ENCODE measurements around the gene CLIP3. TPM values are rescaled to one million over a fixed set of nuclear protein-coding genes. Genes with fewer than 3 reads are reported as not detected.
A peak's percentile ranks its signal among the peaks of the same experiment; 100 is the strongest.

CLIP3 gene
- polyA plus RNA-seq, 2 of the 4 experiments (the other 2 are of a cell fraction), result 1.1 to 1.5 TPM

DNA sequence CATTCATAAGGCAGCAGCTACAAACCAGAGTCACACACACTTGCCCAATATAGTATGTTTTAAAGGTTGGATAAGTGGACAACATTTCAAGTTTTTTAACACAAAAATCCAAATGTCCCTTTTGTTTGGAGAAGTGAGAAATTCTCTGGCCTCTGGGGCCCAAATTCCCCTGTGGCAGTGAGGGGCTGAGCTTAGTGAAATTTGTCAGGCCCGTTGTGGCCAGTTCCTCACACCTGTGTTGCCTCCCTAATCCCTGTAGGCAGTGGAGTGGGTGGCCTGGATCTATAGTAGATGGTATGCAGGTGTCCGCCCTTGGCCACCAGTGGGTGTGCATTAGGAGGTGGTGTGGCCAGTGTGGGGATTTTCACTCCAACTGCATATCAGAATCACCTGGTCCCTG is 28.7 kb upstream of the CLIP3 start:
- WGBS (ENCODE audit: missing lambda C conversion rate), result 93% methylated on average over 2 of the region's 2 CpGs
- no peak overlapping the region for H3K27ac ChIP-seq
- no peak overlapping the region for H3K4me2 ChIP-seq
- no peak overlapping the region for H3K4me3 ChIP-seq
- no peak for ATAC-seq
- TF ChIP-seq GATA3 (IDR thresholded peaks at IDR 0.05; ENCODE audit: borderline replicate concordance), result no peak
- no peak for TF ChIP-seq EP300 (IDR thresholded peaks at IDR 0.05)
- TF ChIP-seq MAFK (IDR thresholded peaks at IDR 0.05; ENCODE audit: partially characterized antibody), result no peak
- TF ChIP-seq CHD2 (IDR thresholded peaks at IDR 0.05; ENCODE audit: low read length, partially characterized antibody), result no peak
- TF ChIP-seq MAZ (IDR thresholded peaks at IDR 0.05; ENCODE audit: borderline replicate concordance, low read depth, low read length), result no peak
- no peak for TF ChIP-seq TFCP2L1 (CRISPR knock-in tag; IDR thresholded peaks at IDR 0.05)
- ChIA-PET CTCF (interaction anchor here (0.6 to 11.9 kb wide), 43 partner anchors 9 to 191 kb away, joined by 3 to 157 read pairs (median 5); partner anchors contain the start of genes OVOL3, POLR2I, TBCB and ZNF146), POLR2A (interaction anchor here (1.9 kb wide), 1 partner anchor 54 kb away, joined by 14 read pairs; the partner anchor contains the start of genes POLR2I and TBCB)
- FAIRE-seq, result no peak
- H3K9me3 ChIP-seq, result no peaks in the 10 kb centered on the region
- peaks cover 6% of the 10 kb centered on the region; the same call in 2 of the 3 replicates for H3K4me1 ChIP-seq
- no peak for DNase-seq (ENCODE audit: low read depth in 1 of 2, low spot score in 1 of 2)

DNA sequence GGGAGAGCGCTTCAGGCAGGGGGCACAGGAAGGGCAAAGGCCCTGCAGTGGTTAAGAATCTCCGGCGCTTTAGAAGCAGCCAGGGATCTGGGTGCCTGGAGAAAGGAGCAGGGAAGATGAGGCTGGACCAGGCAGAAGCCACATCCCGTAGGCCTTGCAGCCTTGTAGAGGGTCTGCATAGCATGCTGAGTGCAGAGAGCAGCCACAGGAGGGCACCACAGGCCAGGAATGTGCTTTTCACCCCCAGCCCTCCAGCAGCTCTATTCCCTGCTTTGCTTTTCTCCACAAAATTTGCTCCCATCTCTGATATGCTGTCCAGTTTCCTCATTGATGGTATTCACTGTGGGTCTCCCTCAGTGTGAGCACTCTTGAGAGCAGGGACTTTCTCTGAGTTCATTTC is 27.8 kb upstream of the CLIP3 start:
- POLR2A ChIA-PET, result interaction anchor here (1.9 kb wide), 1 partner anchor 54 kb away, joined by 14 read pairs; the partner anchor contains the start of genes POLR2I and TBCB
- no peak for FAIRE-seq
- no peaks in the 10 kb centered on the region for H3K9me3 ChIP-seq

DNA sequence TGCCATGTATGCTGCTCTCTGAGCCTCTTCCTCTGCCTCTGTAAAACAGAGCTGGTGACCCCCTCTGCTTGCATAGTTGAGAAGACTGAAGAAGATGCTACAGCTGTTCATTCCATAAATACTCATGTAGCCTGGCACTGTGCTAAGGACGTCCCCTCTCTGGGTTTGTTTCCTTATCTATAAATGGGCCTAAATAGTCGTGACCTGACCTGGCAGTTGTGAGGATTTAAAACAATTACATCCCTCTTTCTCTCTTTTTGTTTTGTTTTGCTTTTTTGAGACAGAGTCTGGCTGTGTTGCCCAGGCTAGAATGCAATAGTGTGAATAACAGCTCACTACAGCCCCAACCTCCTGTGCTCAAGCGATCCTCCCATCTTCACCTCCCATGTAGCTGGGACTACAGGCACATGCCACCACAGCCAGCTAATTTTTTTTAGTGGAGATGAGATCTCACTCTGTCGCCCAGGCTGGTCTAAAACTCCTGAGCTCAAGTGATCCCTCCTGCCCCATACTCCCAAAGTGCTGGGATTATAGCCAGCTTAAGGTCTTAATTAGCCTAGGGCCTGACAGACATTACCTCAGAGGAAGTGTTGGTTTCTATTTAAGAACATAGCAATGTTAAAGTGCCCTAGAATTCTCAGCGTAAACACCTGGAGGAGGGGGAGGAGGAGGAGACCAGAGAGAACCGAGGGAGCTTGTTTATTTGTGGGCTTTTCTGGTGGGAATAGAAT is 26.7 kb upstream of the CLIP3 start:
- CTCF ChIA-PET, result interaction anchor here (0.5 to 11.9 kb wide), 23 partner anchors 8 to 1788 kb away, joined by 3 to 157 read pairs (median 8); partner anchors contain the start of genes ALKBH6, OVOL3, POLR2I and TBCB
- ATAC-seq (no peak), FAIRE-seq (no peak), DNase-seq (ENCODE audit: low read depth in 1 of 2, low spot score in 1 of 2) (no peak)
- no peaks in the 10 kb centered on the region for H3K9me3 ChIP-seq
- no peak overlapping the region for H3K4me2 ChIP-seq
- 88% methylated on average over 6 of the region's 6 CpGs for WGBS (ENCODE audit: missing lambda C conversion rate)
- H3K4me3 ChIP-seq, result no peak overlapping the region
- no peak for TF ChIP-seq PHF8 (IDR thresholded peaks at IDR 0.05; ENCODE audit: borderline replicate concordance, low read depth)
- POLR2A ChIA-PET, result interaction anchor here (1.6 kb wide), 1 partner anchor 56 kb away, joined by 10 read pairs; the partner anchor contains the start of genes POLR2I and TBCB
- H3K27ac ChIP-seq, result no peak overlapping the region
- peaks cover 16% of the 10 kb centered on the region for H3K4me1 ChIP-seq

More for the DNA sequence above, 27.8 kb upstream of the CLIP3 start:
- CTCF ChIA-PET, result interaction anchor here (0.6 to 11.9 kb wide), 48 partner anchors 7 to 747 kb away, joined by 3 to 157 read pairs (median 5); partner anchors contain the start of genes OVOL3, POLR2I, SYNE4 and TBCB
- TF ChIP-seq, protein P1, sequence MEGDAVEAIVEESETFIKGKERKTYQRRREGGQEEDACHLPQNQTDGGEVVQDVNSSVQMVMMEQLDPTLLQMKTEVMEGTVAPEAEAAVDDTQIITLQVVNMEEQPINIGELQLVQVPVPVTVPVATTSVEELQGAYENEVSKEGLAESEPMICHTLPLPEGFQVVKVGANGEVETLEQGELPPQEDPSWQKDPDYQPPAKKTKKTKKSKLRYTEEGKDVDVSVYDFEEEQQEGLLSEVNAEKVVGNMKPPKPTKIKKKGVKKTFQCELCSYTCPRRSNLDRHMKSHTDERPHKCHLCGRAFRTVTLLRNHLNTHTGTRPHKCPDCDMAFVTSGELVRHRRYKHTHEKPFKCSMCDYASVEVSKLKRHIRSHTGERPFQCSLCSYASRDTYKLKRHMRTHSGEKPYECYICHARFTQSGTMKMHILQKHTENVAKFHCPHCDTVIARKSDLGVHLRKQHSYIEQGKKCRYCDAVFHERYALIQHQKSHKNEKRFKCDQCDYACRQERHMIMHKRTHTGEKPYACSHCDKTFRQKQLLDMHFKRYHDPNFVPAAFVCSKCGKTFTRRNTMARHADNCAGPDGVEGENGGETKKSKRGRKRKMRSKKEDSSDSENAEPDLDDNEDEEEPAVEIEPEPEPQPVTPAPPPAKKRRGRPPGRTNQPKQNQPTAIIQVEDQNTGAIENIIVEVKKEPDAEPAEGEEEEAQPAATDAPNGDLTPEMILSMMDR (IDR thresholded peaks at IDR 0.05), result peak; percentile 77
- TF ChIP-seq SMC3 (IDR thresholded peaks at IDR 0.05) (peak; percentile 54; the same call in 2 of the 3 replicates), RAD21 (conservative IDR thresholded peaks at IDR 0.05 in 1 of 2, IDR thresholded peaks at IDR 0.05 in 1 of 2) (peak; percentile 80 to 84), MAZ (IDR thresholded peaks at IDR 0.05; ENCODE audit: borderline replicate concordance, low read depth, low read length) (no peak), ESRRA (IDR thresholded peaks at IDR 0.05; ENCODE audit: borderline replicate concordance, low read length) (no peak)
- TF ChIP-seq, protein P2, sequence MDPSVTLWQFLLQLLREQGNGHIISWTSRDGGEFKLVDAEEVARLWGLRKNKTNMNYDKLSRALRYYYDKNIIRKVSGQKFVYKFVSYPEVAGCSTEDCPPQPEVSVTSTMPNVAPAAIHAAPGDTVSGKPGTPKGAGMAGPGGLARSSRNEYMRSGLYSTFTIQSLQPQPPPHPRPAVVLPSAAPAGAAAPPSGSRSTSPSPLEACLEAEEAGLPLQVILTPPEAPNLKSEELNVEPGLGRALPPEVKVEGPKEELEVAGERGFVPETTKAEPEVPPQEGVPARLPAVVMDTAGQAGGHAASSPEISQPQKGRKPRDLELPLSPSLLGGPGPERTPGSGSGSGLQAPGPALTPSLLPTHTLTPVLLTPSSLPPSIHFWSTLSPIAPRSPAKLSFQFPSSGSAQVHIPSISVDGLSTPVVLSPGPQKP (IDR thresholded peaks at IDR 0.05; ENCODE audit: low read depth, low read length), result no peak
- Histone ChIP-seq H3K4me3 (no peak overlapping the region), H3K27ac (no peak overlapping the region), H3K4me1 (peaks cover 15% of the 10 kb centered on the region), H3K4me2 (no peak overlapping the region)
- WGBS (ENCODE audit: missing lambda C conversion rate), result 78% methylated on average over 4 of the region's 4 CpGs
- DNase-seq (ENCODE audit: low read depth in 1 of 2, low spot score in 1 of 2) (peak; percentile 68 to 90), ATAC-seq (peak; percentile 84 to 90)
